Esophagus squamous epithelium (tissue), 4 donors: Measurements from ENCODE around the gene GMDS.

Experiments
- CTCF ChIP-seq, 6 experiments: fragments of 450-650 bp in 4 of 6; fragments of 200-600 bp in 2 of 6; sonication (generic) in 2 of 6; IDR thresholded peaks; one replicate each; pipeline ENCODE4 v1.5.1; 2016 to 2019; ENCODE audit warnings: antibody characterized with exemption in 6 of 6, mild to moderate bottlenecking in 4 of 6, moderate library complexity in 4 of 6
- POLR2A ChIP-seq, 4 donors: fragments of 450-650 bp; IDR thresholded peaks; one replicate each; pipeline ENCODE4 v1.6.1; 2017; ENCODE audit warnings: antibody characterized with exemption in 4 of 4, mild to moderate bottlenecking in 4 of 4, moderate library complexity in 3 of 4

GRCh38 chr6:1991332-1991878, 254.0 kb downstream of the GMDS start:
- TF ChIP-seq POLR2A (IDR thresholded peaks at IDR 0.05) (no peak), CTCF (IDR thresholded peaks at IDR 0.05) (no peak)
